Measurements from ENCODE around the gene SPATA6. TPM values are rescaled to one million over a fixed set of nuclear protein-coding genes. Genes with fewer than 3 reads are reported as not detected.

Gene SPATA6
- total and polyA plus RNA-seq, 2 of the 13 experiments (the other 11 are each of a cell fraction or from before 2014, with no cell fraction given): 0.81 to 3.3 TPM

DNA sequence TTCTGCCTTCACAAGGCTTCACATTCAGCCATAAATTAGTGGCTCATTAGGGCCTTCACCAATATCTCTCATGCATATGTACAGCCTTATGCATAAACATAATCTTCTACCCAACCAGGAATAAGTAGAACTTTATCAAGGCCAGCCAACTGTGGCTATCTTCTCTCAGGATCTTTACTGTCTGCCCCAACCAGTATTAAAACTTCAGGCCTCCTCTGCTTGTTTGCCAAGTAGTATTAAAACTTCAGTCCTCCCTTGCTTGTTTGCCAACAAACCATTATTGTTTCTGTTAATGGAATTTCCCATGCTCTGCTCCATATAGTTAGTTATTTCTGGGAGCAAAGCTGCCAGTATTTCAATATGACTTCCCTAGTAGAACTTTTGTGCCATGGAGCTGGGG lies 169.4 kb downstream of the SPATA6 start:
- no peak overlapping the region for H3K27ac ChIP-seq (ENCODE audit: extremely low read length, insufficient read depth, low read length)
- no peak overlapping the region for H3K4me2 ChIP-seq (ENCODE audit: low read depth, low read length)
- TF ChIP-seq STAT5B (CRISPR knock-in tag; IDR thresholded peaks at IDR 0.05): no peak
- TF ChIP-seq ZNF383 (CRISPR knock-in tag; IDR thresholded peaks at IDR 0.05; ENCODE audit: borderline replicate concordance): no peak
- TF ChIP-seq, protein P1, sequence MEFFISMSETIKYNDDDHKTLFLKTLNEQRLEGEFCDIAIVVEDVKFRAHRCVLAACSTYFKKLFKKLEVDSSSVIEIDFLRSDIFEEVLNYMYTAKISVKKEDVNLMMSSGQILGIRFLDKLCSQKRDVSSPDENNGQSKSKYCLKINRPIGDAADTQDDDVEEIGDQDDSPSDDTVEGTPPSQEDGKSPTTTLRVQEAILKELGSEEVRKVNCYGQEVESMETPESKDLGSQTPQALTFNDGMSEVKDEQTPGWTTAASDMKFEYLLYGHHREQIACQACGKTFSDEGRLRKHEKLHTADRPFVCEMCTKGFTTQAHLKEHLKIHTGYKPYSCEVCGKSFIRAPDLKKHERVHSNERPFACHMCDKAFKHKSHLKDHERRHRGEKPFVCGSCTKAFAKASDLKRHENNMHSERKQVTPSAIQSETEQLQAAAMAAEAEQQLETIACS (CRISPR knock-in tag; IDR thresholded peaks at IDR 0.05): no peak
- no peak for TF ChIP-seq REPIN1 (CRISPR knock-in tag; IDR thresholded peaks at IDR 0.05; ENCODE audit: borderline replicate concordance, low read depth)
- no peak for TF ChIP-seq ZNF644 (CRISPR knock-in tag; IDR thresholded peaks at IDR 0.05; ENCODE audit: low read depth)
- TF ChIP-seq SAP130 (CRISPR knock-in tag; IDR thresholded peaks at IDR 0.05; ENCODE audit: low read depth): no peak
- TF ChIP-seq ZNF547 (CRISPR knock-in tag; IDR thresholded peaks at IDR 0.05): no peak
- TF ChIP-seq HOXA3 (CRISPR knock-in tag; IDR thresholded peaks at IDR 0.05): no peak
- no peak for TF ChIP-seq PHF20 (CRISPR knock-in tag; IDR thresholded peaks at IDR 0.05)
- in situ Hi-C loops (cut with HindIII; ENCODE audit: extremely low pct_ligation_motif_present, low pct_unique_long_range_greater_than_20kb): no loop called here
- CTCF ChIA-PET (ENCODE audit: low intra/inter-chr PET ratio, low total read pairs): no interaction called here
- intact Hi-C loops (cut with micrococcal nuclease; ENCODE audit: unreplicated experiment): no loop called here
- ATAC-seq: no peak
- POLR2A ChIA-PET: no interaction called here
- no TSS peak for BruUV-seq (replicated peaks)
- FAIRE-seq: no peak
- no peak for DNase-seq (ENCODE audit: low spot score)
- H3K9ac ChIP-seq (ENCODE audit: insufficient read depth, low read depth, low read length): no peak overlapping the region
- no peak overlapping the region for H2AFZ ChIP-seq (ENCODE audit: low read length)
- no peaks in the 10 kb centered on the region for H4K20me1 ChIP-seq (ENCODE audit: insufficient read depth, low read length)
- H3K27me3 ChIP-seq (ENCODE audit: control insufficient read depth in 1 of 2, insufficient read depth in 2 of 2, low read length in 2 of 2): no peaks in the 10 kb centered on the region
- H3K36me3 ChIP-seq (replicated peaks in 1 of 2; ENCODE audit: control insufficient read depth in 1 of 2, insufficient read depth in 2 of 2, low read length in 2 of 2): no peaks in the 10 kb centered on the region
- H3K4me1 ChIP-seq (ENCODE audit: insufficient read depth, low read length): no peaks in the 10 kb centered on the region
- H3K79me2 ChIP-seq (ENCODE audit: insufficient read depth, low read length): no peaks in the 10 kb centered on the region
- H3K9me3 ChIP-seq (ENCODE audit: low read length): no peaks in the 10 kb centered on the region
- no peak overlapping the region for H3K4me3 ChIP-seq (replicated peaks in 1 of 3; ENCODE audit: insufficient read depth in 1 of 3, low read depth in 2 of 3, low read length in 3 of 3)

DNA sequence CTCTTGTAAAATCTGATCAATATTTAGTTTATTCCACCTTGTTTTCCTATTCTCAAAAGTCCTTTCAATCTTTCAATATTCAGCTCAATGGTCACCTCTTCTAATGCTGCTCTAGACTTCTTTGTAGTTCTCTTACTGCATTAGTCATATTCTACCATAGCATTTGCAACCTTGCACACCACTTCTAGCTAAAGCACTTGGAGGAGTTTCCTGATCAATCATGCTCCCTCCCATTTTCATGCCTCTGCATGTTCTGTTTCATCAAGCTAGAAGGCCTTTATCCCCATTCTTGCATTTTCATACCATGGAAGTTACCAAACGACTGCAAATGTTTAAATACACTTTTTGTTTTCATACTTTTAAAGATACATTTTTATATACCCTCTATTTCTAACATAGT lies 177.3 kb downstream of the SPATA6 start:
- CTCF ChIA-PET (ENCODE audit: low intra/inter-chr PET ratio, low total read pairs): no interaction called here
- Histone ChIP-seq H3K27me3 (ENCODE audit: control insufficient read depth in 1 of 2, insufficient read depth in 2 of 2, low read length in 2 of 2) (no peaks in the 10 kb centered on the region), H3K4me2 (ENCODE audit: low read depth, low read length) (no peak overlapping the region), H4K20me1 (ENCODE audit: insufficient read depth, low read length) (no peaks in the 10 kb centered on the region), H2AFZ (ENCODE audit: low read length) (no peak overlapping the region), H3K79me2 (ENCODE audit: insufficient read depth, low read length) (no peaks in the 10 kb centered on the region), H3K4me1 (ENCODE audit: insufficient read depth, low read length) (no peaks in the 10 kb centered on the region), H3K4me3 (replicated peaks in 1 of 3; ENCODE audit: insufficient read depth in 1 of 3, low read depth in 2 of 3, low read length in 3 of 3) (no peak overlapping the region), H3K9ac (ENCODE audit: insufficient read depth, low read depth, low read length) (no peak overlapping the region), H3K27ac (ENCODE audit: extremely low read length, insufficient read depth, low read length) (no peak overlapping the region), H3K9me3 (ENCODE audit: low read length) (no peaks in the 10 kb centered on the region), H3K36me3 (replicated peaks in 1 of 2; ENCODE audit: control insufficient read depth in 1 of 2, insufficient read depth in 2 of 2, low read length in 2 of 2) (no peaks in the 10 kb centered on the region)
- no TSS peak for BruUV-seq (replicated peaks)
- in situ Hi-C loops (cut with HindIII; ENCODE audit: extremely low pct_ligation_motif_present, low pct_unique_long_range_greater_than_20kb): no loop called here
- TF ChIP-seq, protein P2, sequence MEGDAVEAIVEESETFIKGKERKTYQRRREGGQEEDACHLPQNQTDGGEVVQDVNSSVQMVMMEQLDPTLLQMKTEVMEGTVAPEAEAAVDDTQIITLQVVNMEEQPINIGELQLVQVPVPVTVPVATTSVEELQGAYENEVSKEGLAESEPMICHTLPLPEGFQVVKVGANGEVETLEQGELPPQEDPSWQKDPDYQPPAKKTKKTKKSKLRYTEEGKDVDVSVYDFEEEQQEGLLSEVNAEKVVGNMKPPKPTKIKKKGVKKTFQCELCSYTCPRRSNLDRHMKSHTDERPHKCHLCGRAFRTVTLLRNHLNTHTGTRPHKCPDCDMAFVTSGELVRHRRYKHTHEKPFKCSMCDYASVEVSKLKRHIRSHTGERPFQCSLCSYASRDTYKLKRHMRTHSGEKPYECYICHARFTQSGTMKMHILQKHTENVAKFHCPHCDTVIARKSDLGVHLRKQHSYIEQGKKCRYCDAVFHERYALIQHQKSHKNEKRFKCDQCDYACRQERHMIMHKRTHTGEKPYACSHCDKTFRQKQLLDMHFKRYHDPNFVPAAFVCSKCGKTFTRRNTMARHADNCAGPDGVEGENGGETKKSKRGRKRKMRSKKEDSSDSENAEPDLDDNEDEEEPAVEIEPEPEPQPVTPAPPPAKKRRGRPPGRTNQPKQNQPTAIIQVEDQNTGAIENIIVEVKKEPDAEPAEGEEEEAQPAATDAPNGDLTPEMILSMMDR (CRISPR knock-in tag; IDR thresholded peaks at IDR 0.05): no peak
- no peak for TF ChIP-seq SETDB1 (CRISPR knock-in tag; IDR thresholded peaks at IDR 0.05; ENCODE audit: borderline replicate concordance)
- no peak for TF ChIP-seq GATAD2A (CRISPR knock-in tag; IDR thresholded peaks at IDR 0.05)
- no peak for TF ChIP-seq GABPA (IDR thresholded peaks at IDR 0.05; ENCODE audit: low read depth, low read length)
- TF ChIP-seq GABPA (CRISPR knock-in tag; IDR thresholded peaks at IDR 0.05; ENCODE audit: low read depth): no peak
- no peak for TF ChIP-seq ZNF12 (CRISPR knock-in tag; IDR thresholded peaks at IDR 0.05)
- no peak for TF ChIP-seq ATF1 (CRISPR knock-in tag; IDR thresholded peaks at IDR 0.05)
- TF ChIP-seq ZNF670 (CRISPR knock-in tag; IDR thresholded peaks at IDR 0.05; ENCODE audit: borderline replicate concordance): no peak
- TF ChIP-seq, protein P3, sequence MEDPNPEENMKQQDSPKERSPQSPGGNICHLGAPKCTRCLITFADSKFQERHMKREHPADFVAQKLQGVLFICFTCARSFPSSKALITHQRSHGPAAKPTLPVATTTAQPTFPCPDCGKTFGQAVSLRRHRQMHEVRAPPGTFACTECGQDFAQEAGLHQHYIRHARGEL (CRISPR knock-in tag; IDR thresholded peaks at IDR 0.05): no peak
- ATAC-seq (no peak), FAIRE-seq (no peak), DNase-seq (ENCODE audit: low spot score) (no peak)
- intact Hi-C loops (cut with micrococcal nuclease; ENCODE audit: unreplicated experiment): no loop called here
- POLR2A ChIA-PET: no interaction called here
- WGBS (ENCODE audit: low lambda C conversion rate): 21% methylated on average over 1 of the region's 1 CpG

Data from HepG2 (cell line).